GM12873 (cell line): Measurements from ENCODE around the gene PTPN4.

Experiments used
- TF ChIP-seq, protein P1 (sequence below): IDR thresholded peaks from 2 replicates; pipeline ENCODE4 v1.5.1; 2012; ENCODE audit warnings: low read depth, mild to moderate bottlenecking, moderate library complexity, low read length, control low read depth; ENCODE audit not compliant: insufficient read depth; ENCODE audit errors: missing control alignments

PTPN4 gene

GRCh38 chr2:119756837-119757236 is 2.9 kb upstream of the PTPN4 start:
- TF ChIP-seq, protein P1, sequence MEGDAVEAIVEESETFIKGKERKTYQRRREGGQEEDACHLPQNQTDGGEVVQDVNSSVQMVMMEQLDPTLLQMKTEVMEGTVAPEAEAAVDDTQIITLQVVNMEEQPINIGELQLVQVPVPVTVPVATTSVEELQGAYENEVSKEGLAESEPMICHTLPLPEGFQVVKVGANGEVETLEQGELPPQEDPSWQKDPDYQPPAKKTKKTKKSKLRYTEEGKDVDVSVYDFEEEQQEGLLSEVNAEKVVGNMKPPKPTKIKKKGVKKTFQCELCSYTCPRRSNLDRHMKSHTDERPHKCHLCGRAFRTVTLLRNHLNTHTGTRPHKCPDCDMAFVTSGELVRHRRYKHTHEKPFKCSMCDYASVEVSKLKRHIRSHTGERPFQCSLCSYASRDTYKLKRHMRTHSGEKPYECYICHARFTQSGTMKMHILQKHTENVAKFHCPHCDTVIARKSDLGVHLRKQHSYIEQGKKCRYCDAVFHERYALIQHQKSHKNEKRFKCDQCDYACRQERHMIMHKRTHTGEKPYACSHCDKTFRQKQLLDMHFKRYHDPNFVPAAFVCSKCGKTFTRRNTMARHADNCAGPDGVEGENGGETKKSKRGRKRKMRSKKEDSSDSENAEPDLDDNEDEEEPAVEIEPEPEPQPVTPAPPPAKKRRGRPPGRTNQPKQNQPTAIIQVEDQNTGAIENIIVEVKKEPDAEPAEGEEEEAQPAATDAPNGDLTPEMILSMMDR = no peak

GRCh38 chr2:119758881-119759450 is 756 bp upstream of the PTPN4 start:
- TF ChIP-seq, protein P1 = no peak

- TF ChIP-seq, protein P1 = no peak
Measured at GRCh38 chr2:119760237-119760955, 674 bp downstream of the PTPN4 start.

DNA sequence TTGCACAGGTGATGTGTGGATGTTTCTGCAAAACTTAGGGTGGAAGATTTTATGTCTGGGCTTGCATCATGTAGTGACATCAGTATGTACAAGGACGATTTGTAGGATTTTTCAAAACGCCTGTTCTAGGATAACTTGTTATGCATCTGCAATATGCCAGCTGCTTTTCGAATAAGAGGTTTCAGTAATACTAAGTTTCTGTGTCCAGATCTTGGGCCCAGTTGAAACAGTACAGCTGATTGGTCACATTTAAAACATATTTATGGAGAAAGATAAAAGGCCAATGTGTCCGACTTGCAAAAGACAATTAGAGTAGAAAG is 1.2 kb downstream of the PTPN4 start:
- TF ChIP-seq, protein P1 = no peak

GRCh38 chr2:119764832-119765231 is 5.1 kb downstream of the PTPN4 start:
- TF ChIP-seq, protein P1 = no peak

- TF ChIP-seq, protein P1 = no peak
Measured at GRCh38 chr2:119765433-119766002, 5.8 kb downstream of the PTPN4 start.

DNA sequence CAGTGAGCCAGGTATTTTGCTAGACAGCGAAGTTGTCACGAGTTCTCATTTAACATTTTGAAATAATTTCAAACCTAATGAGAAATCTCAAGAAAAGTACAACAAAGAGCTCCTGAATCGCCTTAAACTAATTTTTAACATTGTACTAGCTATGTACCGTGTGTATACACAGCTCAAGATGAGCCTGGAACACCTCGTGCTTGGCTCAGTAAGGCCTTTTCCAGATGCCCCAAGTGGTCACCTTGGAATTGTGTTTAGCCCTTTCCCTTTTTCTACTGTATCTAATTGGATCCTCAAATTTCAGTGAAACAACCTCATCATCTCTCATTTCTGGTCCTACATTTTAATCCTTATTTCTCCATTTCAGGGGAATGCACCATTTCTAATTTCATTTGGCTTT is 7.2 kb downstream of the PTPN4 start:
- TF ChIP-seq, protein P1 = no peak
